ENCODE measurements around the gene ST7. TPM values are rescaled to one million over a fixed set of nuclear protein-coding genes. Genes with fewer than 3 reads are reported as not detected.

Gene ST7
- total and polyA plus RNA-seq, 2 of the 13 experiments (the other 11 are each of a cell fraction or from before 2014, with no cell fraction given): 17.3 to 23.5 TPM

DNA sequence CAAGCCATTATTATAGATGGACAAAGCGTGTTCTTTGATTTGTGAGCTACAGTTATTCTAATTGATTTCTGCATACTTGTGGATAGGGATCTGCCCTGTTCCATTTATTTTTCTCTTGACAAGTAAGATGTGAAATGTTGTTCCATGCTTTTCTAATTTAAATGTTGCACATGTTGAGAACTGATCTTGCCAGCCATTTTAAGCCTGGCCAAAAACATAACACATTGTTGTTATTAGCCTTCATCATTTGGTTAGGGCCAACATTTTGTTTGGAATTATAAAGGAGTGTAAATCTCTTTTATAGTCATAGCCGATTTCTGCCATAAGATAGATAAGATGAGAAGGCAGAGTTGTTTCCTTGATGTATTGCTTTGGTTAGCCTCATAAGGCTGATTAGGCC, 252.6 kb downstream of the ST7 start:
- 100% methylated on average over 2 of the region's 2 CpGs for WGBS (ENCODE audit: low lambda C conversion rate)
- ATAC-seq (no peak), FAIRE-seq (no peak), DNase-seq (ENCODE audit: low spot score) (no peak)
- Histone ChIP-seq H2AFZ (ENCODE audit: low read length) (no peak overlapping the region), H3K79me2 (ENCODE audit: insufficient read depth, low read length) (no peaks in the 10 kb centered on the region), H3K4me3 (replicated peaks in 1 of 3; ENCODE audit: insufficient read depth in 1 of 3, low read depth in 2 of 3, low read length in 3 of 3) (no peak overlapping the region), H3K9ac (ENCODE audit: insufficient read depth, low read depth, low read length) (no peak overlapping the region), H4K20me1 (ENCODE audit: insufficient read depth, low read length) (no peaks in the 10 kb centered on the region), H3K4me1 (ENCODE audit: insufficient read depth, low read length) (no peaks in the 10 kb centered on the region), H3K4me2 (ENCODE audit: low read depth, low read length) (no peak overlapping the region), H3K27me3 (ENCODE audit: control insufficient read depth in 1 of 2, insufficient read depth in 2 of 2, low read length in 2 of 2) (no peaks in the 10 kb centered on the region), H3K9me3 (ENCODE audit: low read length) (no peaks in the 10 kb centered on the region), H3K36me3 (replicated peaks in 1 of 2; ENCODE audit: control insufficient read depth in 1 of 2, insufficient read depth in 2 of 2, low read length in 2 of 2) (peaks cover 0 to 9% of the 10 kb centered on the region in 2 experiments; a peak in 3 of 5 replicates), H3K27ac (ENCODE audit: extremely low read length, insufficient read depth, low read length) (no peak overlapping the region)
- no TSS peak for BruUV-seq (replicated peaks)
- CTCF ChIA-PET (ENCODE audit: low intra/inter-chr PET ratio, low total read pairs): no interaction called here
- in situ Hi-C loops (cut with HindIII; ENCODE audit: extremely low pct_ligation_motif_present, low pct_unique_long_range_greater_than_20kb) (no loop called here), intact Hi-C loops (cut with micrococcal nuclease; ENCODE audit: unreplicated experiment) (no loop called here)
- POLR2A ChIA-PET: no interaction called here
- no peak for TF ChIP-seq NFE2 (CRISPR knock-in tag; IDR thresholded peaks at IDR 0.05)
- no peak for TF ChIP-seq NFRKB (IDR thresholded peaks at IDR 0.05)

DNA sequence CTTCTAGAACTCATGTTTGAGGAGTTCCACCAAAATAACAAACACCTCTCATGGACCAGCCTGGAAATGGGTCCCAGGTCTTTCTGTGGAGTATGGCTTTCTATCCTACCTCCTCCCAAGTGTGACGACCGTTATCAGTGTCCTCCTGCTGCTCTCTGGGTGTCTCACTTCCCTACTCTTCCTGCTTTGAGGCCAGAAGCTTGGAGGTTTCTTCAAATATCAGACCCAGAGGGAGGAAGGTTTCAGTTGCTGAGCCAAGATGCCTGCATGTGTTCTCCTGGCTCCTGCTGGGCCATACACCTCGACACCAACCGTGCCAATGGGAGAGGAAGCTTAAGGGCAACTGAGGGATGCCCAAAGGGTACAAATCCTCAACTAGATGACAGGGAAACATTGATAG, 255.0 kb downstream of the ST7 start:
- CTCF ChIA-PET (ENCODE audit: low intra/inter-chr PET ratio, low total read pairs): no interaction called here
- no peak overlapping the region for H3K4me2 ChIP-seq (ENCODE audit: low read depth, low read length)
- no peak overlapping the region for H3K4me3 ChIP-seq (replicated peaks in 1 of 3; ENCODE audit: insufficient read depth in 1 of 3, low read depth in 2 of 3, low read length in 3 of 3)
- no TSS peak for BruUV-seq (replicated peaks)
- FAIRE-seq (no peak), ATAC-seq (no peak), DNase-seq (ENCODE audit: low spot score) (no peak)
- no peak overlapping the region for H3K9ac ChIP-seq (ENCODE audit: insufficient read depth, low read depth, low read length)
- H4K20me1 ChIP-seq (ENCODE audit: insufficient read depth, low read length): no peaks in the 10 kb centered on the region
- POLR2A ChIA-PET: no interaction called here
- no peak overlapping the region for H3K27ac ChIP-seq (ENCODE audit: extremely low read length, insufficient read depth, low read length)
- no peak overlapping the region for H2AFZ ChIP-seq (ENCODE audit: low read length)
- no peaks in the 10 kb centered on the region for H3K27me3 ChIP-seq (ENCODE audit: control insufficient read depth in 1 of 2, insufficient read depth in 2 of 2, low read length in 2 of 2)
- peaks cover 0 to 9% of the 10 kb centered on the region in 2 experiments; a peak in 2 of 5 replicates for H3K36me3 ChIP-seq (replicated peaks in 1 of 2; ENCODE audit: control insufficient read depth in 1 of 2, insufficient read depth in 2 of 2, low read length in 2 of 2)
- no peaks in the 10 kb centered on the region for H3K4me1 ChIP-seq (ENCODE audit: insufficient read depth, low read length)
- 86% methylated on average over 4 of the region's 4 CpGs for WGBS (ENCODE audit: low lambda C conversion rate)
- no peaks in the 10 kb centered on the region for H3K9me3 ChIP-seq (ENCODE audit: low read length)
- no peaks in the 10 kb centered on the region for H3K79me2 ChIP-seq (ENCODE audit: insufficient read depth, low read length)
- intact Hi-C loops (cut with micrococcal nuclease; ENCODE audit: unreplicated experiment): no loop called here
- in situ Hi-C loops (cut with HindIII; ENCODE audit: extremely low pct_ligation_motif_present, low pct_unique_long_range_greater_than_20kb): no loop called here
- TF ChIP-seq, protein P1, sequence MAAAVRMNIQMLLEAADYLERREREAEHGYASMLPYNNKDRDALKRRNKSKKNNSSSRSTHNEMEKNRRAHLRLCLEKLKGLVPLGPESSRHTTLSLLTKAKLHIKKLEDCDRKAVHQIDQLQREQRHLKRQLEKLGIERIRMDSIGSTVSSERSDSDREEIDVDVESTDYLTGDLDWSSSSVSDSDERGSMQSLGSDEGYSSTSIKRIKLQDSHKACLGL (CRISPR knock-in tag; IDR thresholded peaks at IDR 0.05): no peak
- TF ChIP-seq, protein P2, sequence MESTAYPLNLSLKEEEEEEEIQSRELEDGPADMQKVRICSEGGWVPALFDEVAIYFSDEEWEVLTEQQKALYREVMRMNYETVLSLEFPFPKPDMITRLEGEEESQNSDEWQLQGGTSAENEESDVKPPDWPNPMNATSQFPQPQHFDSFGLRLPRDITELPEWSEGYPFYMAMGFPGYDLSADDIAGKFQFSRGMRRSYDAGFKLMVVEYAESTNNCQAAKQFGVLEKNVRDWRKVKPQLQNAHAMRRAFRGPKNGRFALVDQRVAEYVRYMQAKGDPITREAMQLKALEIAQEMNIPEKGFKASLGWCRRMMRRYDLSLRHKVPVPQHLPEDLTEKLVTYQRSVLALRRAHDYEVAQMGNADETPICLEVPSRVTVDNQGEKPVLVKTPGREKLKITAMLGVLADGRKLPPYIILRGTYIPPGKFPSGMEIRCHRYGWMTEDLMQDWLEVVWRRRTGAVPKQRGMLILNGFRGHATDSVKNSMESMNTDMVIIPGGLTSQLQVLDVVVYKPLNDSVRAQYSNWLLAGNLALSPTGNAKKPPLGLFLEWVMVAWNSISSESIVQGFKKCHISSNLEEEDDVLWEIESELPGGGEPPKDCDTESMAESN (CRISPR knock-in tag; conservative IDR thresholded peaks at IDR 0.05): no peak
- TF ChIP-seq KAT8 (CRISPR knock-in tag; IDR thresholded peaks at IDR 0.05) (no peak), FOXP1 (IDR thresholded peaks at IDR 0.05) (no peak), FOXP1 (CRISPR knock-in tag; IDR thresholded peaks at IDR 0.05) (no peak), CEBPB (IDR thresholded peaks at IDR 0.05; ENCODE audit: borderline replicate concordance, low read depth, low read length) (no peak), KLF15 (CRISPR knock-in tag; IDR thresholded peaks at IDR 0.05; ENCODE audit: borderline replicate concordance) (no peak), ZNF777 (CRISPR knock-in tag; IDR thresholded peaks at IDR 0.05) (no peak), MAFK (conservative IDR thresholded peaks at IDR 0.05 in 1 of 2, IDR thresholded peaks at IDR 0.05 in 1 of 2; ENCODE audit: low read length in 2 of 2) (no peak)
- TF ChIP-seq, protein P3, sequence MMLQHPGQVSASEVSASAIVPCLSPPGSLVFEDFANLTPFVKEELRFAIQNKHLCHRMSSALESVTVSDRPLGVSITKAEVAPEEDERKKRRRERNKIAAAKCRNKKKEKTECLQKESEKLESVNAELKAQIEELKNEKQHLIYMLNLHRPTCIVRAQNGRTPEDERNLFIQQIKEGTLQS (CRISPR knock-in tag; IDR thresholded peaks at IDR 0.05): no peak
- TF ChIP-seq, protein P4, sequence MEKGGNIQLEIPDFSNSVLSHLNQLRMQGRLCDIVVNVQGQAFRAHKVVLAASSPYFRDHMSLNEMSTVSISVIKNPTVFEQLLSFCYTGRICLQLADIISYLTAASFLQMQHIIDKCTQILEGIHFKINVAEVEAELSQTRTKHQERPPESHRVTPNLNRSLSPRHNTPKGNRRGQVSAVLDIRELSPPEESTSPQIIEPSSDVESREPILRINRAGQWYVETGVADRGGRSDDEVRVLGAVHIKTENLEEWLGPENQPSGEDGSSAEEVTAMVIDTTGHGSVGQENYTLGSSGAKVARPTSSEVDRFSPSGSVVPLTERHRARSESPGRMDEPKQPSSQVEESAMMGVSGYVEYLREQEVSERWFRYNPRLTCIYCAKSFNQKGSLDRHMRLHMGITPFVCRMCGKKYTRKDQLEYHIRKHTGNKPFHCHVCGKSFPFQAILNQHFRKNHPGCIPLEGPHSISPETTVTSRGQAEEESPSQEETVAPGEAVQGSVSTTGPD (CRISPR knock-in tag; IDR thresholded peaks at IDR 0.05): no peak
- TF ChIP-seq, protein P5, sequence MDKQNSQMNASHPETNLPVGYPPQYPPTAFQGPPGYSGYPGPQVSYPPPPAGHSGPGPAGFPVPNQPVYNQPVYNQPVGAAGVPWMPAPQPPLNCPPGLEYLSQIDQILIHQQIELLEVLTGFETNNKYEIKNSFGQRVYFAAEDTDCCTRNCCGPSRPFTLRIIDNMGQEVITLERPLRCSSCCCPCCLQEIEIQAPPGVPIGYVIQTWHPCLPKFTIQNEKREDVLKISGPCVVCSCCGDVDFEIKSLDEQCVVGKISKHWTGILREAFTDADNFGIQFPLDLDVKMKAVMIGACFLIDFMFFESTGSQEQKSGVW (CRISPR knock-in tag; IDR thresholded peaks at IDR 0.05; ENCODE audit: borderline replicate concordance): no peak
